ENCODE data around the gene UBN1.
"Not testable (repeated sequence)": the region's sequence is repeated elsewhere in the genome, so short reads cannot be mapped to it uniquely, and the experiment has no call there.

The UBN1 gene

DNA sequence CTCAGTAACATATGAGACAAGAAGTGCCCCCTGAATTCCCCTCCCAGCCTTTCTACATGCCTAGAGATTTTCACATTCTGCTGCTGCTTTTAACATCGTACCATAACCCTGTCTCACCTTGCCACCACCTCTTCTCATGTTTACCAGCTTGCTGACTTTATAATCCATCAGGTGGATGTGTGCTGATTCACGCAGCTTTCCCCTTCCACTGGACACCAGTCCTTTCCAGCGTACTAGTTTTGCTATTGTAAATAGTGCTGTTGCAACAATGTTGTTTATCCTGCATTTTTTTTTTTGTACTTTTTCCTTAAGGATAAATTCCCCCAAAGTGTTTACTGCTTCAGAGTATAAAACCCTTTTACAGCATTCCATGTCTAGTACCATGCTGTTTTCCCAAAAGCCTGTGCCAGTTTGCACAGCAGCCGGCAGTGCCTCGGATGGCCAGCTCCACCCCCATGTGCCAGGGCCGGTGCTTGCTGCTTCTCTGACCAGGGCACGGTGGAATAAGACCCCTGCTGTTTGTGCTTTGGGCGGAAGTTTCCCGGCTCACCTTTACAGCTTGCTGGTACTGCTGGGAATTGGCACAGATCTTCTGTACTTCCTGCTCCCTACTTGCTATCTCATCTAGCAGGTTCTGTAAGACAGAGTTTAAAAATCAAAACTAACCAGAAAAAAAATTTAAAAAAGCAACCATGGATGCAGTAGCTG, 41.3 kb downstream of the UBN1 start:
- DNase-seq, result no peak

DNA sequence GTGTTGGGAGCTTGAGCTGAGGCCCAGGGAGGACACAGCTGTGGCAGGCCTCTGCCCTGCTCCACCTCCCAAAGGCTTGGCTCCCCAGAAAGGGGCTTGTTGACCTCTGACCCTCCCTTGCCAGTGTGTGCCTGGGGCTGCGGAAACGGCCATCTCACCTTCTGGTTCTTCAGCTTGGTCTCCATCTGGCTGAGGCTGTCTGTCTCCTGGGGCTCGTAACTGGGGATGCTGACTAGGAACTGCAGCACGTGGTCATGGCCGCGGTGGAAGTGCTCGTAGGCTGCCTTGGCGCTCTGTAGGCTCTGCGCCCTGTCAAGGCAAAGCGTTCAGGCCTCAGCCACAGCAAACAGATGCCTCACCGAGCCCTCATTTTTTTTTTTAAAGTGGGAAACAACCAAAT, 42.7 kb downstream of the UBN1 start:
- DNase-seq, result no peak

DNA sequence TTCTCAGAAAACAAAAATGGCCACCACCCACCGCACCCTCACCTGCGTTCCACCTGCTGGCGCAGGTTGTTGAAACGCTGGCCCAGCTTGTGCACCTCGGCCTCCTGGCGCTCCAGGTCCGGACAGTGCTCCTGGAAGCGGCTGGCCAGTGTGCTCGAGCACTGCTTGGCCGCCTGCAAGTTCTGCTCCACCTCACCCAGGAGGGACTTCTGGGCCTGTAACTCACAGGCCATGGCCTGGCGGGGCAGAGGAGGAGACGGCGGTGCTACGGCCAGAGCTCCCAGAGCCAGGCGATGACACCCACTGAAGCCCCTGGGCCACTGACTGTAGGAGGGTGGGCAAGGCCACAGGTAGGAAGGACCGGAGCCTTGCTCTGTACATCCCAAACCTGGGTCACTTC, 43.4 kb downstream of the UBN1 start:
- DNase-seq, result no peak

DNA sequence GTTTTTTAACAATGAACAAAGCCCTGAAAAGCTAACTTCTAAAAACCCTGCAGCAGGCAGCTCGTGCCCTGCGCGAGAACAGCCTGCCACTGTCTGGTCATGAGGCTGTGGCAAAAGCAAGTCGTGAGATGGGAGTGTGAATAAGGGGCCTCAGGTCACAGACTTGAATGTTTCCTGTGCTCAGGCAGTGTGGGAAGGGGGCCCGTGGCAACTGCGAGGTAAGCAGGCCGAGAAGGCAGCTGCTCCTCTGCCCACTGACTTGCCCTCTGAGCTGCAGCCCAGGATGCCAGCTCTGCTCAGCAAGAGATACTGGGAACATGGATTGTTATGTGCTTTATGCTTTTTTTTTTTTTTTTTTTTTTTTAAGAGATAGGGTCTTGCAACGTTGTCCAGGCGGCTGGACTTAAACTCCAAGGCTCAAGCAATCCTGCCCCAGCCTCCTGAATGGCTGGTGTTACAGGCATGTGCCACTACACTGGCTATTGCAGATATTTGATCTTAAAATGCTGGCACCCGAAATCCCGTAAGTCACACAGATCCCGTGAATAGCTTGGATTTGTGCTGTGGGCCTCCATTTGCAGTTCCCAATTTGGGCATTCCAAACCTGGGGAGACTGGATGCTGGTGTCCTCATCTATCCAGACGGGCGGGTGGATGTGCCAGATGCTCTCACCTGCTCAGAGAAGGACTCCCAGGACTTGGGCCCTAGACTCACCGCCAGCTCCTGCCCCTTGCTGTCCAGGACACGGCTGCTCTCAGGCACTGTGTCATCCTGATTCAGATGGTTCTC, 44.0 kb downstream of the UBN1 start:
- DNase-seq, result no peak

DNA sequence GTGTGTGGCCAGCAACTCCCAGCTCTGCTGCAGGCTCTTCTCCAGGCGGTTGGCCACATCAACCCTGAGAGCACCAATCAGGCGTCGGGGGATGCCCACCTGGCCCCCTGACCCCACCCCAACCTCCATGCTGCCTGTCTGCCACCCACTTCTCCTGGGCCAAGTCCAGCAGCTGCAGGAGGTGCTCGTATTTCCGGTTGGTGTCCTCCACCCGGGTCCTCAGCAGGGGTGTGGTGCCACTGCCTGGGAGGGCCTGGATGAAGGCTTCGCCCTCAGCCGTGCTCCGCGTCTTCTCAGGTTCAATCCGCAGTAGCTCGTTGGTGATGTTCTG, 44.6 kb downstream of the UBN1 start:
- DNase-seq, result no peak

DNA sequence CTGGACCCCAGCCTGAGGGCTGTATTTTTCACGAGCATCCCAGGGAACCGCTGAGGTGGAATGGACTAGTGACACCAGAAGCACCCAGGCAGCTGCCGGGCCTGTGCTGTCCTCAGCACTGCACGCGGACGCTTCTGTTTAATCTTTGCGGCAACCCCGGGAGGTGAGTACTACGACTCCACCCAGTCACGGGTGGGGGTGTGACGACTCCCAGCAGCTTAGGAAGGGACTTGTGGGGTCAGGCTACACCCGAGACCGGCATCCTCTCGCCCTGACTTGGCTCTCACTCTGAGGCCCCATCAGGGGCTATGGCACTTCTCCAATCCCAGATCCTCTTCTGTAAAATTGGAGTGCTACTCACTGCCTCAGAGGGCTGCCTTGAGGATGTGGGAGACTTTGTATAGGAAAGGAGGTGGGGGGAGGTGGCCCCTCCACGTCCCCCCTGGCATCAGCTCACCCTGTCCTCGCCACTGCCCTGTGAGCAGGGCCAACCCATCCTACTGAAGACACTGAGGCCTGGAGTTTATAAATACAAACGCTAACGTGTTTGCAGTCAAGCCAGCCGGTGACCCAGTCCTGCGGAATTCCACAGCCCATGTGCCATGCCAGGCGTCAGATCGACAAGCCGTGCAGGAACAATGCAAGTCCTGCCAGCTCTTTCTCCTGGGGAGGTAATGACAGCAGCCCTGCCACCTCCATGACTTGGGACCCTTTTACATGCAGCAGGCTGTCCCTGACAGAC, 45.3 kb downstream of the UBN1 start:
- DNase-seq, result no peak

DNA sequence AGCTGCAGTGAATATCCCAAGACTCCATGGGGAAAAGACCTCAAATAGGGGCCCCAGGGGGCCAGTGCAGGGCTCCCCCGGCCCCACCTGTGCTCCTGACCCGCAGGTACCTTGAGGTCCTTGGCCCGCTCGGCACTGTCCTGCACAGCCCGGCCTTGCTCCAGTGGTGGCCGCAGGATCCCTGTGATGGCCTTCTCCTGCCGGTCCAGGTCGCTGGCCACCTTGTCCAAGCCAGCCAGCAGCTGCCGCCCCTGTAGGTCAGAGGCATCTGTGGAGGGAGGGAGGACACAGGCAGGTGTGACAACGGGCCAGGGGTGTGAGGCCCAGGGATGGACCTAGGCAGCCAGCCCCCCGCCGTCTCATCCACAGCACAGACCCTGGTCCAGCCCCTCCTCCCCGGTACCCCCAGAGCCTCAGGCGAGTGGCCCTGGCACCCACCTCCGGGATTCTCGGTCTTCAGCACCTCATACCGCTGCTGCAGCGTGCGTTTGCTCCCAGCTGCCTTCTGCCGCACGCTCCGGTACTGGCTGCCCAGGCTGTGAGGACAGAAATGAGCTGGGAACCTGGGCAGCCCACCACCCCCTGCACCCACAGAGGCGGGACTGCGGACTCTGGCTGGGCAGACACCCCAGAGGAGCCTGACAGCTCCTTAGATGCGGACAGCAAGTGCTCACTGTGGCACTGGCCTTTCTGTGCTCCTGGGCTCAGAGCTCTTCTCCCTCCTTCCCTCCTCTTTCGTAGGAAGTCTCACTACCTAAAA, 46.0 kb downstream of the UBN1 start:
- no peak for DNase-seq

DNA sequence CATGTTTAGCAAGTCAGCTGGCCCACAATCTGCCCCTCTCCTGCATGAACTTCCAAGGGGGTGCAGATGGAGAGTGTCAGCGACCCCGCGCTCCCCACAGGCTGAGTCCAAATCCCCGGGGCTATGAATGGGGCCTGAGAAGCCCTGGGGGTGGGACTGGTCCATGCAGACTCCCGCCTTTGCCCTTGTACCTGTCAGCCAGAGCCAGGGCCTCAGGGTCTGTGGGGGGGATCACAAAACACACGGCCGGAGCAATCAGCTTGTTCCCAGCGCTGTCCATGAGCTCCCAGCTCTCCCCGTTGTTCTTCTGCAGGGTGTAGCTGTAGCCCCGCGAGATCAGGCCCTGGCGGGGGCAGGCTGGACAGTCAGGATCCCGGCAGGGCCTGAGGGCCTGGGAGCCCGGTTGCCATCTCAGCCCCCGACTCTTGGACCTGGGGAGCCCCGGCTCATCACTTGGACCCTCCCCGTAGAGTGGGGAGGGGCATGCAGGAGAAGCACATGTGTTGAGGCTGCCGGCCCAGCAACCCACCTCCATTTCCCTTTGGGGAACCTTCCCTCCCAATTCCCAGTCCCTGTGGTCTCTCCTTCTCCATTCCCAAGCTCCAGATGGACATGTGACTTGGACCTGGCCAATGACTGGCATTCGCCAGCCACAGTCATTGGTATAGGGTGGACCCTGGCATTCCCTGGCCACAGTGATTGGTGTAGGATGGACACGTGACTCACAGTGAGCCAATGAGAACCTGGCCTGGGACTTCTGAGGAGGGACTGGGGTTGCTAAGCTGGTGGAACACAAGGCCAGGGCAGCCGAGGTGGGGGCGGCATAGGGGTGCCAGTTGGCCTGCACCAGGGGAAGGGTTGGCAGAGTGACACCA, 47.2 kb downstream of the UBN1 start:
- DNase-seq, result no peak

DNA sequence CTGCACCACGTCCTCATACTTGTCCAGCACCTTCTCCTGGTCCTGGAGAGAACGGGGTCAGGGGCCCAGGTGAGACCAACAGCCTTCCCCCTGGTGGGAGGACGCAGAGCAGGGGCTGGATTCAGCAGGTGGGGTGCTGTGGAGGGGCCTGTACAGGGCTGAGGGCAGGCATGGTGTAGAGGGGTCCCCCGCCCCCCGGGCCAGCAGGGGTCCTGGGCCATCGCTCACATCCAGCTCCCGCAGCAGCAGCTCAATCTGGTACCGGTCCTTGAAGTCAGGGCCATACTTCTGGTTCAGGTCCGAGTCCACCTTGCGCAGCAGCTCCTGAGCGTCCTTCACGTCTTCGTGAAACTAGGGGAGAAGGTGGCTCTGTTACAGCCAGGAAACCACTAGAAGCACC, 48.1 kb downstream of the UBN1 start:
- no peak for DNase-seq

DNA sequence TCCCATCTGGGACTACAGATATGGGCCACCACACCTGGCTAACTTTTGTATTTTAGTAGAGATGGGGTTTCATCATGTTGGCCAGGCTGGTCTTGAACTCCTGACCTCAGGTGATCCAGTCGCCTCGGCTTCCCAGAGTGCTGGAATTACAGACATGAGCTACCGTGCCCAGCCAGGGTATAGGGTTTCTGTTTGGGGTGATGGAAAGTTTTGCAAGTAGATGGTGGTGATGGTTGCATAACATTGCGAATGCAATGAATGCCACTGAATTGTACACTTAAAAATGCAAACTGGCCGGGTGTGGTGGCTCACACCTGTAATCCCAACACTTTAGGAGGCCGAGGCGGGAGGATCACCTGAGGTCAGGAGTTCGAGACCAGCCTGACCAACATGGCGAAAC, 49.5 kb downstream of the UBN1 start:
- not testable (repeated sequence) for DNase-seq

DNA sequence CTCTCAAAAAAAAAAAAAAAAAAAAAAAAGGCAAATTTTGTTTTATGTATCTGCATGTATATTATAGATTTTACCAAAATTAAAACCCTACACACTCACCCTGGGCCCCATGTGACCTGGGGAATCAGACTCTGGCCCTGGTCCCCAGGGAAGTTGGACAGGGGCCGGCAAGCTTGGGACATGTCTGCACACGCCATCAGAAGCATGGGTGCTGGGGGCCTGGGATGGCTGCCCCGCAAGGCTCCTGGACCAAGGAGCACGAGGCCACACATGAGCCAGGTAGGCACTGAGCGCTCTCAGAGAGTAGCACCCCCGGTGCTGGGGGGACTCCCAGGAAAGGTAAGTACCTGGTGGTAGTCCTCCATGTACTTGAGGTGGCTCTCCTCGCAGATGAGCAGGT, 50.0 kb downstream of the UBN1 start:
- DNase-seq, result no peak

DNA sequence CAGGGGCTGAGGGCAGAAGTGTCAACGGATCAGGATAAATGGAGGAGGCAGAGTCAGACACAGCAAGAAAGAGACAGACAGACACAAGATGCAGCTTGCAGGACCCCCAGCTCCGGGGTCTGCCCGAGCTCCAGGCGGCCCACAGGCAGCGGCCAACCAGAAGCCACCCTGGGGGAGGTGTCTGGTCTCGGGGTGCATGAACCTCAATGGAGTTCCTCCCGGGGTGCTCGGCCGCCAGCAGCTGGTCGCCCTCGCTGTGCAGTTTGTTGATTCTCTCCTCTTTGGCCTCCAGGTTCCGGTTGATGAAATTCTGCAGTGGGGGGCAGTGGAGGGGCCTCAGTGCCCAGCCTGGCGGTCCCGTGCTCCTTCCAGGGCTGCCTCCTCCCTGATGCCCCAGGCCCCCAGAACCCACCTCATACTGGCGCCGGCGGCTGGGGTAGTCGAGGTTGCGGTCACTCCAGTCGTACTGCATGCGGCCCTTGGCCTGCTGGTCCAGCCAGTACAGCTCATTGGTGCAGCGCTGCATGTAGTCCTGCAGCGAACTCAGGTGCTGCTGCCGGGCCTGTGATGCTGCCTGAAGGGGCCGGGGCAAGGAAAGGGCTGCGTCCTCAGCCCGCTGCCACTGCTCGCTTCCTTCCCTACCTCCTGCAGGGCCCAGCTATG, 51.7 kb downstream of the UBN1 start:
- no peak for DNase-seq

DNA sequence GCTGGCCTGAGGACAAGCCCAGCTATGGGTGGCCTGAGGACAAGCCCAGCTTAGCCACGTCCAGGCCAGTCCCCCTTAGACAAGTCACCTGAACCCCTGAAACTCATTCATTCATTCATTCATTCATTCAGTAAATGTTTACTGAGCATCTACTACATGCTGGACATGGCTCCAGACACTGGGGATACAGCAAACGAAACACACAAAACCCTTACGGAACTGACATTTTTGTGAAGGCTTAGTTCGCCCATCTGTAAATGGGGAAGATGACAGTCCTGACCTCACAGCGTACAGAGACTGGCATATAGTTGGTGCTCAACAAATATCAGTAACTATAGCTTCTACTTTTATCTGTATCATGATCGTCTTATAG, 52.2 kb downstream of the UBN1 start:
- no peak for DNase-seq

DNA sequence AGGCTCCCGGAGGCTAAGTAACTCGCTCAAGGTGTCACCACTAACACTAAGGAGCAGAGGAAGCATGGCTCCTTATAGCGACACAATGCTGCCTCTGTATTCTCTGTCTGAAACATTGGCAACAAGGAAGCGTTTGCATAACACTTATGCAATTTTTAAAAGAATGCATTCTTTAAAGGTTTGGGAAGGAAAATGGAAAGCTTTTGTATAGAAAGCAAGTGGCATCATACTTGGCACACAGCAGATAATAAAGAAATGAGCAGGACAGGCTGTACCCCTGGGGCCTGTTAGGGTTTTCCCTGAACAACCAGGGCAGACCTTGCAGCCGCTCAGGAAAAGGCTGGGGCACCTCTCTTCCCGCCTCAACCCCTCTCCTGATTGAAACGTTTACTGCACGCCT, 52.8 kb downstream of the UBN1 start:
- no peak for DNase-seq

DNA sequence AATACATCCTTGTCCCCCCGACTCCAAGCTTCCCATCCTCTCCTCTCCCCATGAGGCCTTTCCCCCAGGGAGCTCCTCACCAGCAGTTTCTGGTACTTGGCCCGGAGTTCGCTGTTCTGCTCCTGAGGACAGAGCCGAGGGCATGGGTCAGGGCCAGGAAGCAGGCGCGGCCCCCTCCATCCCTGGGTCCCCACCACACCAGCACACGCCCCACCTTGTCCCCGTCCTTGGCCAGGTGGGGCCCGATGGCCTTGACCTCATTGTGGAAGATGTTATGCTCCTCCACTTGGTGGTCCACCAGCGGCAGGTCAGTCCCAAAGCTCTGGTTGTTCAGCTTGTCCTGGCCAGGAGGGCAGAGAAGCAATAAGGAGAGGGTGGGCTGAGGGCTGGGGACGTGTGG, 53.5 kb downstream of the UBN1 start:
- no peak for DNase-seq

DNA sequence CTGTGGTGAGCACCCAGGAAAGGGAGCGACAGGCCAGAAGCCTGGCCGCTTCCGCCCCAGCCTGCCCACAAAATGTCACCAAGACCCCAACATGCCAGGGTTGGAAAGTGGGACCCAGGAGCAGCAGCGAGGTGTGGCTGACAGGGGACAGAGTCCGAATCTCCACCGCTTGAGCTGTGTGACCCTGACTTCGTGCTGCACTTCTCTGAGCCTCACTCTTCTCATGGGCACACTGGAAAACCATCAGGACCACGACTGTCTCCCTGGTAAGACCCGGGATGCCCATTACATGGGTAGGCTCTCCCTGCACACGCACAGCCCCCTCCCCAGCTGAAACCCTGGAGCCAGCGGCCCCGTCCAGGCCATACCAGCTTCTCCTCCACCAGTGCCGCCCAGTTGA, 54.8 kb downstream of the UBN1 start:
- no peak for DNase-seq

DNA sequence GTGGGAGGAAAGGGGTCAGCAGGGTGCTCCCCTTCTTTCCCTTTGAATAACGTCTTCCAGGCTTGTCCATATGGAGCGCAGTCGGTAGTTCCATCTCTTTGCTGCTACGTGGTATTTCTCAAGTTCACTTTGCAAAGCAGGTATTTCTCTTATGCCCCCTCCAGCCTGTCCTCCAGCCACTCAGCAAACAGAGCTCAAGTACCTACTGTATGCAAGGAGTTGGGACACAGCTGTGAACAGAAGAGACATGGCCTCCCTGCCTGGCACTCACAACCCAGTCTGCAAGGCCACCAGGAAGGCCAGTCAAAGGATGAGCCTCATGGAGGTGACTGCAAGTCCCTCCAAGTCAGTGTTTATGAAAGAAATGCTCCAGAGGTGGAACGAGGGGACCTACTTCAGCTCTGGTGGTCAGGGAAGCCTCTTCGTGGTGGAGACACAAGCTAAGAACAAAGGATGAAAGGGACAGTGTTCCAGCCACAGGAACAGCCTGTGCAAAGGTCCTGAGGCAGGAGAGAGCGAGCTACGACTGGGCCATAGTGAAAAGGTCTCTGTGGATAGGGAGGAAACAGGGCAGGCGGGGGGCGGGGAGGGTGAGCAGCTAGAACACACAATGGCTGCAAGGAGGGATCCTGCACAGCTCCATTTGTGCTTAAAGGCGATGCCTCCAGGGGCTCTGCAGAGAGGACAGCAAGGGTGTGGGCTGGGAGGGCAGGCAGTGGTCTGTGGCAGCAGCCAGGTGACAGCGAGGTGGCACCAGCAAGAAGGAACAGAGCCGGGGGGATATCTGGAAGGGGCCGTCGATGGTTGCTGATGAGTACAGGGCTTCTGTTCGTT, 57.0 kb downstream of the UBN1 start:
- DNase-seq, result no peak

DNA sequence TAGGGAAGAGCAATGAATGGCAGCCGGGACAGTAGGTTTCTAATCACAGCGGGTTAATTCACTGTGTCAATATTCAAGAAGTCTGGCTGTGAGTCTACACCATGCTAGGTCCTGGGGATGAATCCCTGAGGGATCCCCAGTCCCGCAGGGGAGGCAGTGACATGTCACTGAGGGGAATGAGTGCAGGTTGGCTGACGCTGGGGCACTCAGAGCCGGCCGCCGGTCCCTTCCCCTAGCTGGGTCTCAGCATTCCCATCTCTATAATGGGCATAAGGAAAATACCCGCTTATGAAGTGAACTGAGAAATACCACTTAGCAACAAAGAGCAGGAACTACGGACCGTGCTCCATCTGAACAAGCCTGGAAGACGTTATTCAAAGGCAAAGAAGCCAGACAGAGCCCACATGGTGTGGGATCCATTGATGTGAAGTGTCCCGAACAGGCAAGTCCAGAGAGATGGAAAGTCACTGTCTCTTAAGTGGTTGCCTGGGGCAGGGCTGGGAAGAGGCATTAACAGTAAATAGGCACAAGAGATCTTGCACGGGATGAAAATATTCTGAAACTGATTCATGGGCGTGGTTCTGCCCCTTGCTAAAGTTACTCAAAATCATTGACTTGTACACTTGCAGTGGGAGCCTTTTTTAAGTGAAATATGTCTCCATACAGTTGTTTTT, 57.8 kb downstream of the UBN1 start:
- DNase-seq, result no peak

DNA sequence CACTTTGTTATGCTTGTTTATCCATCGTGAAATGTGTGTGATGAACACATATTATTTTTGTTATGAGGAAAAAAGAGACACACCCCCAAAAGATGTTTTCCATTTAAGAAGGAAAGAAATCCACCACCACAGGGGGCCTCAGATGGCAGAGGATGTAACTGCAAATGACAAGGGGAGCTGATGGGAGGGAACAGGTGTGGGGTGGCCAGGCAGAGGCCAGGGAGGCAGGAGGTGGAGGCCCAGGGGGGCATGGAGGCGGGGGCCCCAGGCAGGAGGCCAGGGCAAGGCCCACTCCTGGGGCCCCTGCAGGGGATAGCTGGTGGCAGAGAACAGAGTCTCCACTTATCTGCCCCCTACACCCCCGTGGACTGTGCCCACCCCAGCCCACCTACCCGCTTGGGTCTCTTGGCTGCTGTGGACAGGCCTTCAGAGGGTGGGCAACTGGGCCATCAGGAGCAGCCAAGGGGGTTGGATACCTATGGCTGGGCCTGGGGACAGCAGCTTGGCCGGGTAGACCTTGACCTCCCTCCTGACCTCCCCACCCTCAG, 61.6 kb downstream of the UBN1 start:
- no peak for DNase-seq

DNA sequence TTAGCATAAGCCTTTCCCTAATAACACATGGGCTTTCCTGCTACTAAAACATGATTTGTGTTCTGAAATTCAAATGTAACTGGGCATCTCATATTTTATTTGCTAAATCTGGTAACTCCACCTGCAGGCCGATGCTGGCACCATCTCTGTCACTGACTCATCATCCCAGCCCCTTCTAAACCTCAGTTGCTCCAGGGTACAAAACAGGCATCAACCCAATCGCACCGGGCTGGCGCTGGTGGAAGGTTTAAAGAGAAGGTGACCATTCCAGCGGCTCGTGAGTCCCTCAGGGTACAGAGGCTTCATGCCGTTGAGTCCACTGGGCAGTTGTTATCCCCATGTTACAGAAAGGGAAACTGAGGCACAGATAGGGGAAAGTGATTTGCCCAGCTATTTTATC, 62.5 kb downstream of the UBN1 start:
- DNase-seq, result no peak

Data from bone marrow (tissue), 2 donors.